ENCODE results near the gene SNRPB.

The SNRPB gene

DNA sequence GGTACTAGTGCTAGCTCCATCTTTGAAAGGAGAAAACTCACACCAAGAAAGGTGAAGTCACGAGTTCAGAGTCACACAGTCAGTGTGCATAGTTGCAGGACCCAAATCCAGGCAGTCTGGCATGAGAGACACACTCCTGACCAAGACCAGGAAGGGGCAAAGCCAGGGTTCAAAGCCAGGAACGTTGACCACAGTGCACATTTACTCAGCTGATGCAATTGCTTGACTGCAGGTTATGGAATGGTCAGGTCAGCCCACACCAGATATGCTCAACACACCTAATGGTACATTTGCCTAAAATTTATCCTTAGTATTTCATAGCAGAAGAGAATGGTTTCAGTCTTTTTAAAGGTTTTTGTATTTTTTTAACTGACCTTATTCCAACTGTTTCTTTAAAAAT, 52.2 kb downstream of the SNRPB start:
- no peak for DNase-seq

- DNase-seq: no peak
Measured at GRCh38 chr20:2417213-2417541, 53.4 kb downstream of the SNRPB start.

- DNase-seq: no peak
Measured at GRCh38 chr20:2416541-2417212, 53.9 kb downstream of the SNRPB start.

All from stimulated activated CD4-positive, alpha-beta T cell treated with anti-CD3 and anti-CD28 coated beads, Interleukin-2, amount 100 ng/mL, for 48 hours (primary cell).